ENCODE measurements around the gene CCL5. TPM values are rescaled to one million over a fixed set of nuclear protein-coding genes. Genes with fewer than 3 reads are reported as not detected.

Gene CCL5
- total and polyA plus RNA-seq, 10 of the 15 experiments (the other 5 are each of a cell fraction or from before 2014, with no cell fraction given) = 45.7 to 186 (median 90.8) TPM

DNA sequence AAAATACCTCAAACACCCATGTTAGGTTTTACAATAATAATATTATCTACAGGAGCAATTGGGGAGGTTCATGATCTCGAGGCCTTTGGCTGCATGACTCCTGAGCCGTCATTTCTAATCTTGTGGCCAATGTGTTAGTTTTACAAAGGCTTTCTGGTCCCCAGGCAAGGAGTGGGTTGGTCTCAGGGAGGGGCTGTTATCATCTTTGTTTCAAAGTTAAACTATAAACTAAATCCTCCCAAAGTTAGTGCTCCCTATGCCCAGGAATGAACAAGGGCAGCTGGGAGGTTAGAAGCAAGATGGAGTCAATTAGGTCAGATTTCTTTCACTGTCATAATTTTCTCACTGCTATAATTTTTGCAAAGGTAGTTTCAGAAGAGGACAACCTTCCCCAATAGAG, 9.1 kb upstream of the CCL5 start (continued):
- TF ChIP-seq BHLHE40 (IDR thresholded peaks at IDR 0.05; ENCODE audit: borderline replicate concordance in 1 of 2, low read depth in 2 of 2, low read length in 1 of 2) (peak in 1 of 2 experiments; percentile 20; a peak in 1 of 4 replicates), RAD51 (IDR thresholded peaks at IDR 0.05) (0 out of 2 replicates have a peak, but pooled peaks have one; percentile 27), MEF2B (IDR thresholded peaks at IDR 0.05; ENCODE audit: partially characterized antibody, poor library complexity, severe bottlenecking) (no peak), ZNF592 (IDR thresholded peaks at IDR 0.05) (peak; percentile 91), EP300 (IDR thresholded peaks at IDR 0.05; ENCODE audit: borderline replicate concordance in 1 of 2, control insufficient read depth in 1 of 2, low read depth in 2 of 2, low read length in 2 of 2) (peak in 1 of 2 experiments; percentile 44; a peak in 2 of 4 replicates)

DNA sequence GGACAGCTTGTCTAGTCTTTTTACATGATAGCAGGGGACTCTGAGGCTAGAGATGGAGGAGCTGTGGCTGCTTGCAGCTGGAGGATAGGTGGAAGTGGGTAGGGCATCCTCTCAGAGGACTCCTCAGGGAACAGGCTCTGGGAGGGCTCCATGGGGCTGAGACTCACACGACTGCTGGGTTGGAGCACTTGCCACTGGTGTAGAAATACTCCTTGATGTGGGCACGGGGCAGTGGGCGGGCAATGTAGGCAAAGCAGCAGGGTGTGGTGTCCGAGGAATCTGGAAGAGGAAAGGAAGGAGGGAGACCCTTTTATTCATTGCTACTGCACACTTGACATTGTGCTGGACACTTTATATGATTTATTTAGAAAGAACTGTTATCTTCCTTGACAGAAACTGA, 1.8 kb downstream of the CCL5 start:
- Histone ChIP-seq H3K9me3 (replicated peaks; ENCODE audit: control insufficient read depth, insufficient read depth, low read length) (no peaks in the 10 kb centered on the region), H3K4me3 (no peak overlapping the region), H3K79me2 (ENCODE audit: control insufficient read depth, insufficient read depth, low read length) (no peaks in the 10 kb centered on the region), H3K9ac (ENCODE audit: control insufficient read depth, insufficient read depth, low read length) (no peak overlapping the region), H3K4me1 (ENCODE audit: control insufficient read depth, insufficient read depth, low read length) (peaks cover 28% of the 10 kb centered on the region), H3K4me2 (ENCODE audit: control insufficient read depth, insufficient read depth) (no peak overlapping the region), H3K27ac (ENCODE audit: control insufficient read depth, insufficient read depth) (no peak overlapping the region), H3K36me3 (ENCODE audit: control insufficient read depth in 2 of 2, insufficient read depth in 2 of 2, low read length in 1 of 2) (no peaks in the 10 kb centered on the region), H2AFZ (ENCODE audit: control insufficient read depth, low read depth, low read length) (no peak overlapping the region), H3K27me3 (replicated peaks in 1 of 2; ENCODE audit: control insufficient read depth in 2 of 2, insufficient read depth in 2 of 2, low read length in 1 of 2) (no peaks in the 10 kb centered on the region), H4K20me1 (ENCODE audit: control insufficient read depth, insufficient read depth) (no peaks in the 10 kb centered on the region)
- in situ Hi-C loops (cut with MboI) (no loop called here), intact Hi-C loops (cut with micrococcal nuclease; ENCODE audit: unreplicated experiment) (no loop called here)
- ChIA-PET POLR2A (interaction anchor here (0.8 to 4.0 kb wide), 4 partner anchors 12 to 254 kb away, joined by 3 to 56 read pairs (median 4); partner anchors contain the start of gene TAF15), SMC1A (ENCODE audit: uncharacterized antibody, unreplicated experiment) (interaction anchor here (1.3 to 14.1 kb wide), 5 partner anchors 16 to 52 kb away, joined by 3 to 155 read pairs (median 5); partner anchors contain the start of gene RDM1), CTCF (interaction anchor here (0.8 to 1.9 kb wide), 3 partner anchors 10 to 29 kb away, joined by 3 to 5 read pairs (median 4); no protein-coding TSS in a partner anchor), RAD21 (ENCODE audit: unreplicated experiment) (interaction anchor here (1.3 to 7.0 kb wide), 3 partner anchors 14 to 29 kb away, joined by 3 to 125 read pairs (median 5); no protein-coding TSS in a partner anchor)
- FAIRE-seq = no peak
- DNase-seq (ENCODE audit: low read depth, low spot score) = no peak
- BruUV-seq (replicated peaks) = no TSS peak
- WGBS (ENCODE audit: insufficient coverage, insufficient replicate concordance, low lambda C conversion rate, missing lambda C conversion rate) = 96% methylated on average over 4 of the region's 4 CpGs
- no peak for ATAC-seq
- TF ChIP-seq SMC3 (IDR thresholded peaks at IDR 0.05; ENCODE audit: borderline replicate concordance, low read length) (no peak), SRF (IDR thresholded peaks at IDR 0.05; ENCODE audit: low read depth in 2 of 2, low read length in 2 of 2) (no peak), ZNF24 (IDR thresholded peaks at IDR 0.05) (no peak), PAX8 (IDR thresholded peaks at IDR 0.05) (no peak), ATF2 (IDR thresholded peaks at IDR 0.05; ENCODE audit: low read length) (no peak), YBX1 (IDR thresholded peaks at IDR 0.05) (no peak), KLF5 (IDR thresholded peaks at IDR 0.05; ENCODE audit: partially characterized antibody) (no peak), IRF4 (IDR thresholded peaks at IDR 0.05; ENCODE audit: low read depth, low read length) (no peak), POLR2AphosphoS2 (IDR thresholded peaks at IDR 0.05; ENCODE audit: low read depth, low read length) (no peak), POLR2A (IDR thresholded peaks at IDR 0.05; ENCODE audit: low read depth, low read length) (no peak), CHD4 (IDR thresholded peaks at IDR 0.05) (no peak)
- TF ChIP-seq, protein P1, sequence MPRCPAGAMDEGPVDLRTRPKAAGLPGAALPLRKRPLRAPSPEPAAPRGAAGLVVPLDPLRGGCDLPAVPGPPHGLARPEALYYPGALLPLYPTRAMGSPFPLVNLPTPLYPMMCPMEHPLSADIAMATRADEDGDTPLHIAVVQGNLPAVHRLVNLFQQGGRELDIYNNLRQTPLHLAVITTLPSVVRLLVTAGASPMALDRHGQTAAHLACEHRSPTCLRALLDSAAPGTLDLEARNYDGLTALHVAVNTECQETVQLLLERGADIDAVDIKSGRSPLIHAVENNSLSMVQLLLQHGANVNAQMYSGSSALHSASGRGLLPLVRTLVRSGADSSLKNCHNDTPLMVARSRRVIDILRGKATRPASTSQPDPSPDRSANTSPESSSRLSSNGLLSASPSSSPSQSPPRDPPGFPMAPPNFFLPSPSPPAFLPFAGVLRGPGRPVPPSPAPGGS (IDR thresholded peaks at IDR 0.05; ENCODE audit: borderline replicate concordance, insufficient read depth, low read depth, low read length, poor library complexity, severe bottlenecking) = no peak

All from GM12878 (cell line).